Stimulated activated CD4-positive, alpha-beta T cell treated with anti-CD3 and anti-CD28 coated beads, Interleukin-12 subunit alpha, Interleukin-12 subunit beta, amount 100 ng/mL, for 4 hours (primary cell): Measurements from ENCODE around the gene GABARAPL1.
A peak's percentile ranks its signal among the peaks of the same experiment; 100 is the strongest.
"Not testable (repeated sequence)": the region's sequence is repeated elsewhere in the genome, so short reads cannot be mapped to it uniquely, and the experiment has no call there.

ENCODE experiments used
- DNase-seq: peaks from one replicate; pipeline ENCODE4 v3.0.0-alpha.2; 2020

The GABARAPL1 gene

DNA sequence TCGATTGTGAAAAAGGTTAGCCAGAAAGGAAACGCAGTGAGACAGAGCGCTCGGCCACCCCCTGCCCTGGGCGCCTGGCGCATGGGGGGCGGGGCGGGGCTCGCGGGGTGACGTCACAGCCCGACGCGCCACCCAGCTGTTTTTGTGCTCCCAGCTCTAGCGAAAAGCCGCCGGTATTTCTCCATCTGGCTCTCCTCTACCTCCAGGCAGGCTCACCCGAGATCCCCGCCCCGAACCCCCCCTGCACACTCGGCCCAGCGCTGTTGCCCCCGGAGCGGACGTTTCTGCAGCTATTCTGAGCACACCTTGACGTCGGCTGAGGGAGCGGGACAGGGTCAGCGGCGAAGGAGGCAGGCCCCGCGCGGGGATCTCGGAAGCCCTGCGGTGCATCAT is at the start of gene GABARAPL1:
GABARAPL1 (plus strand) TSS at position 139 of the 393 bp plus-strand sequence; CDS start at position 392, 253 bp downstream.
- peak; percentile 70 for DNase-seq

DNA sequence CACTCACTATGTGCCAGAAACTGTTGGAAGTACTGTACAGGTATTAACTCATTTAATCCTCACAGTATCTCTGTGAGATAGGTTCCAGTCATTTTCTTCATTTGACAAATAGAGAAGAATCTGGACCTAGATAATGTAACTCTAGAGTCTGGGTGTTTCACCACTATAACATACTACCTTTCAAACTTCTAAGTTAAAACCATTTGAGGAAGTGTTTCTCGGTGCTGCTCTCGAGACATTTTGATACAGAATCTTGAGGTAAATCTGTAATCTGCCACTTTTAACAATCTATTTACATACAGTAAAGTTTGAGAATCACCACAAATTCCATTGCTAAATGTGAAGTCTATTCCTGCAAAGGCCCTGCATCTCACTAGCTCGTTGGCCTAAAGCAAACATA is 49.6 kb upstream of the GABARAPL1 start:
- no peak for DNase-seq

DNA sequence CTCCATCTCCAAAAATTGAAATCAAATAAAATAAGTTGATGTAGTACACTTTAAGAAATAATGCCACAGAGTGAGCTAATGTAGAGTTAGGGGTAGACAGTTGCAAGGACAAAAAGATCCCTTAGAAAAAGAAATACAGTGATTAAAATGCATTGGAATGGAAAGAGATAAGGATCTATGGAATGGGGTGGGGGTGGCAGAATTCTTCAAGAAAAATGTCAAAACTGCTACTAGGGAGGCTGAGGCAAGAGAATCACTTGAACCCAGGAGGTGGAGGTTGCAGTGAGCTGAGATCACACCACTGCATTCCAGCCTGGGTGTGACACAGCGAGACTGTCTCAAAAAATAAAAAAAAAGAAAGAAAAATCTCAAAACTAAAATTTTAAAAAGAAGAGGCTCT is 47.3 kb upstream of the GABARAPL1 start:
- DNase-seq = no peak

DNA sequence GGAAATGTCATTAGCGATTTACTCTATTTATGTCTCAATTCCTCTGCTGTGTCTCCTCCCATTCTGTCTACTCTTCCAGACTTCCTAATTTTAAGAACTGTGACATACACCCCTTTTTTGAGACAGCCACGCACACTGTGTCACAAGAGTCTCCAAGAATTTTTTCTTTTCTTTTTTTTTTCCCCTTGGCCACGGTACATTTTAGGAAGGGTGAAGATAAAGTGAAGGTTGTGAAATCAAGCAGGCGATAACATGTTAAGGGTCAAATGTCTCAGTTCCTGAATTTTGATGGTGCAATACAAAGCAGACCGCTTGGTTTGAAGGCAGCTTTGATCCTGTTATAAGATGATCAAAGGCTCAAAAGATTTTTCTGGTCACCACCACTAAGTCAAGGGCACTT is 45.1 kb upstream of the GABARAPL1 start:
- no peak for DNase-seq

DNA sequence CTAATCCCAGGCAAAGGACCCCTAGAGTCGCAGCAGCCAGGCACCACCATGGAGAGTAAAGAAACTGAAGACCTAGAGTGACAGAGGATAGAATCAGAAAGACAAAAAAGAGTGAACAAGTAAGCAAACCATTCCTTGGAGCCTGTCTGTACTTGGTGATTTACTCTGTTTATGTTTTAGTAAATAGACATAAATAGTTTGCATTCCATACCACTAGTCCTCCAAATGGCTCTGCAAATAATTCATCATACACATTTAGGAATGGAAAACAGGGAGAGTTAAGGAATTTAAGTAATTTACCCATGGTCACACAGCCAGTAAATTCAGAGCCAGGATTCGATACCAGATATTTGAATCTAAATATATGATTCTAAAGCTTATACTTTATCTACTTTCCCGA is 43.6 kb upstream of the GABARAPL1 start:
- no peak for DNase-seq

DNA sequence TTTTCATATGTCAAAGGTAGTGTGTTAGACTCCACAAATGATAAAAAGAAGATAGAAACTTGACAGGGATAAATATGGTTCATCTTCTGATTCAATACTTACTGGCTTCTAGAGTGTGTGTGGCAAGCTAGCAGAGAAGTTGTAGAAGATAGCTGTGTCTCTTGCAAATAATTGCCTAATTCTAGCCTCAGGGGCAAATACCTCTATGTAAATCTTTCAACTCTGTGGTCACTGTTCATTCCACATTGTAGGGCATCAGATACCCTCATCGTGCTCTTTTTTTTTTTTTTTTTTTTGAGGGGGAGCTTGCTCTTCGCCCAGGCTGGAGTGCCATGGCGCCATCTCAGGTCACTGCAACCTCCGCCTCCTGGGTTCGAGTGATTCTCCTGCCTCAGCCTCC is 42.5 kb upstream of the GABARAPL1 start:
- DNase-seq = no peak

DNA sequence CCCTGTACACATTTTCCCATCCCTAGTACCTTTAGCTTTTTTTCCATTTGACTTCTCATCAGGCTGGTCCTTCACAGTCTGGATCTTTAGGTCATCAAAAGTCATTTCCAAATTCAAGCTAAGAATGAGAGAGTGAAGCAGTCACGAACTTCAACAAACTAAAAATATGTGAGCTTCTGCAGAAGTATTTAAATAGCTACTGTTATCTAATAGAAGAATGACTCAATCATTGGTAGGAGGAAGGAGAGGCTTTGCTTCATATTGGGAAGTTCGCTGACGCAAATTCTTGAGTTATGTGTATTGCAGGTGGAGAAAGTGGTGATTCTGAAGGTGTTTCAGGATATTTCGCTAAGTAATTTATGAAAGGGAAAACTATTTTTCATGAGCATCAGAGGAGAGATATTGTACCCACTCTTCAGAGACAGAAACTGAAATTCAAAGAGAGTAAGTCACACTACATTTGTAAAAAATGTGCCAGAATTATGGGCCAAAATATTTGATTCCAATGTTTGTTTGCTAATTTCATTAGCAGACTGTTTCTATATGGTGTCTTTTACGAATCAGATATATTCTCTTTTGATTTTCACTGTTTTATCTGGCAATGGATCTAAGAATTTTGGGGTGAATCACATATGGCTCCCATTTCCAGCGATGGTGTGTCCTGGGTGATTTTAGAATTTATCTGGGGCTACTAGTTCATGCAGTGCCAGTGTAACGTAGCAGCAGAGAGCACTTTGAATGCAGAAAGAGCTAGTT is 40.5 kb upstream of the GABARAPL1 start, which contains the start of gene OLR1:
OLR1 (minus strand) TSS at position 160 of the 756 bp plus-strand sequence; CDS start at position 105, 55 bp downstream.
- no peak for DNase-seq

DNA sequence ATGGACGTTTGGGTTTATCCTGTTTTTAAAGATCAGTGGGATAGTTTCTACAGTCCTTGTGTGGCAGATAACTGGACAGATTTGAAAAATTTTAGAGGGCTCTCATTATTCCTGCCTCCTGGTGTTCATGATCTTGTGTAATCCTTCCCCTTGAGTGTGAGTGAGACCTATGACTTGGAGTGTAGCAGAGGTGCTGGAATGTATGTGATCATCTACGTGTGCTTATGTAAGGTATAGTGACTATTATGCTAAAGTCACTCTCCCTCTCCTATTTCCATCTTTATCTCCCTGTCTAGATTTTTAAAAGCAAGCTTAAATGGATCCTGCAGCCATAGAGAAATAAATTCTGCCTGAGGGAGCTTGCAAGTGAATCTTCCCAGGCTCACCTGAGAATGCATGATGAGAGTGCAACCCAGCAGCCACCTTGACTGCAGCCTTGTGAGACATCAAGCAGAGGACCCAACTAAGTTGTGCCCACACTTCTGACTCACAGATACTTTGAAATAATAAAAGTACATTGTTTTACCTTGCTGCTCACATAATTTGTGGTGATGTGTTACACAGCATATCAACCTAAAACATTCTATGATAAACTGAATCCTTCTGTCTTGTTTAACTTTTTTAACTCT is 37.6 kb upstream of the GABARAPL1 start:
- no peak for DNase-seq

DNA sequence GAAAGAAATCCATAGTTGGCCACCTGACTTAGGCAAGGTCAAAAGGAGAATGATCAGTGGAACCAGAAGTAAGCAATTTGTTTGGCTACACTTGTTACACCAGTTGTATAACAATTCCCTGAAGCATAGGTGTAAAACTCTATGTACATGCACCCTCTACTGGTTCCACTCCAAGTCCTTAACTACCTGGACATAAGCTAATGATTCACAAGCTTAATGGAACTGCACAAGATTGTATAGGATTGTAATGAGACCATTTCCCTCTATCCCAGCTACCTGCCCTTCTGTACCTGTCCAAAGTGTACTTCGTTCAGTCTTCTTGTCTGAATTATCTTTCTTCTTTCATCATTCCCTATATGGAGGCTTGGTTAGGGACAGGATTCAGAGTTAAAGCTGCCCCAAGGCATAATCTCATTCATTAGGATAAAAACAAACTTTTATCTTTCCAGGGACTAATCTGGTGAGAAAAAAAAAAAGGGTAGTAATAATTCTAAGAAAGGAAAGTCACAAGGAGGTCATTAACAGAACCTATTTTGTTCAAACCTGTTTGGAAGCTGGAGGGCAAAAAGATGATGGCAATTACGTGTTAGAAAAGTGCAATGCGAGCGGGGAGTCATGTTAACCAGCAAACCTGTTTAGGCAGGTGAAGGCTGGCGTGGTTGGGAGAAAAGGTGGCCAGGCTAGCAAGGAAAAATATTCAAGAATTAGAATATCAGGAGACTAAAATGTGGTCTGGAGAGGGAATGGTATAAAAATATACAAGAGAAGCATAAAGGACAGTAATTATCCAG is 36.6 kb upstream of the GABARAPL1 start:
- no peak for DNase-seq

DNA sequence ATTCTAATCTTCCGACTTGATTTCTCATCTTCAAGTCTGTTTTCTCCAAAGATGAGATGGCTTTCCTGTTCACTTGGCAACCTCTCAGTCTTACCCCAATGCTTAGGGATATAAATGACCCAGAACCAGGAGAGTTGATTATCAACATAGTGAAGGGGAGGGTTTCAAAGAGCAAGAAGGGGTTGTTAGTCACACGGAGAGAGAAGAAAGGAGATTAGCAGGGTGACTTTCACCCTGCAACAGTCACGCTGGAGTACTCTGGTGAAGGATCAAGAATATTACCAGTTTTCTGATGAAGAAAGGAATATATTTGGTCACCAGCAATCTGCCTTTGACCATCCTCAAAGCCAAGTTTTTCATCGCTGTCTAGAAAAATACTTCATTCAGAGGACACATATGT is 33.9 kb upstream of the GABARAPL1 start, which contains the start of gene TMEM52B:
TMEM52B (plus strand) TSS at position 212 of the 400 bp plus-strand sequence. CDS start 543 bp downstream, outside the sequence.
- no peak for DNase-seq

DNA sequence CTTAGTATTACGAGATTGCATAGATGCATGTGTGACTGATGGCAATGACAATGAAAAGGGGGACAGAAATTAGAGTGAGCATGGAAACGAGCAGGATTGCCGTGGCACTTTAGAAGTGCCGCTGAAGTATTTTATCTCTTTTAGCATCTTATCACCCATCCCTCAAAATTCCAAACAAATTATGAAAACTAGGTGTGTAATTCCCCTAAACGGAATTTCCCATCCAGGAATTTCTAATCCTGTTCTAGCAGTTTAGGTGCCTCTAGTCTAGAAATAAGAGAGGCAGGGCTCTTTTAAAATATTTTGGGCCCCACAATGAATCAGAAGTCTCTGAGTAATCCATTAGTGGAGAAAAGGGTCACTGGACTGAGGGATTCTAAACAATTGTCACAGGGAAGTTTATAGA is 32.9 kb upstream of the GABARAPL1 start:
- no peak for DNase-seq

DNA sequence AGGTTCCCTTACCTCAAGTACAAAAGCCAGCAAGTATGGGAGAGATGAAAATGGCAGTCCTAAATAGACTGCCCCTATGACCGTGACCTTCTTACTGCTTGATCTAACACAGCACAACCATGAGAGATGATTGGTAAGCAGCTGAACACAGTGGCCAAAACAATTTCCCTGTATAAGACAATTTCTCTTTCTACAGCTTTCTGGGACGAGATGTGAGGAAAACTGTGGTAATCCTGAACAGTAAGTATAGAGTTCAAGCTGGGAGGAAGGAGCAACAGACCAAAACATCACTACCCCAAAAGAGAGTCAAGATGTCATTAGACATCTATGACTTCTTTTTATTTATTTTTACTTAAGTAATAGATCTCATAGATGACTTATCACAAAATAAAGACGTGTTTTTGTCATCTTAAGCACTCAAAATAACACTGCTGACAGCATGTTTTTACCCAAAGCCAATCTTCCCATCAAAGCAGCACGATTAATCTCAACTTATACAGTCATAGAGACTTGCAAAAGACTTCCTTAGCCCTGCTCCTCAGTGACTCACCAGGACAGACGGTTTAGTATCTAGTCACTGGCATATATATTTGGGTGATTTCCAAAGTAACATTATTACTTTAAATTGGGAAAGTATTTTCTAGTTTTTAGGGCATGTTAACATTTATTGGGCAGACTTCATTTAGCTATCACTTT is 30.2 kb upstream of the GABARAPL1 start:
- DNase-seq = no peak

DNA sequence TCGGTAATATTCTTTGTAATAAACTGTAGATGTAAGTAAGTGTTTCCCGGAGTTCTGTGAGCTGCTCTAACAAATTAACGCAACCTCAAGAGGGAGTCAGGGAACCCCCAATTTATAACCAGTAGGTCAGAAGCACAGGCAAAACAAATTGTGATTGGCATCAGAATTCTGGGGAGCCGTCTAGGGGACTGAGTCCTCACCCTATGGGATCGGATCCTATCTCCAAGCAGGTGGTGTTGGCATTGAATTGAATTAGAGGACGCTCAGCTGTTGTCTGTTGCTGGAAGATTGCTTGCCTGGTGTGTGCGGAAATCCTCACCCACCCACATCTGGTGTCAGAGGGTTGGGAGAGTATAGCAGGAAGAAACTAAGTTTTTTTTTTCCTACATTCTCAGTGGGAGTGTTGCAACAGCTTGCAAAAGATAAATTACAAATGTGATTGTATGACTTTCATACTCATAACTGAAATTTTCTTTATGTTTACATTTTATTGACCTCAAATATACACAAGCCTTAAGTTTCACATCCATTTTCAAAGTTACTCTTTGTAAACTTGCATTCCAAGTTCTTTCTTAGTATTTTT is 28.3 kb upstream of the GABARAPL1 start:
- no peak for DNase-seq

DNA sequence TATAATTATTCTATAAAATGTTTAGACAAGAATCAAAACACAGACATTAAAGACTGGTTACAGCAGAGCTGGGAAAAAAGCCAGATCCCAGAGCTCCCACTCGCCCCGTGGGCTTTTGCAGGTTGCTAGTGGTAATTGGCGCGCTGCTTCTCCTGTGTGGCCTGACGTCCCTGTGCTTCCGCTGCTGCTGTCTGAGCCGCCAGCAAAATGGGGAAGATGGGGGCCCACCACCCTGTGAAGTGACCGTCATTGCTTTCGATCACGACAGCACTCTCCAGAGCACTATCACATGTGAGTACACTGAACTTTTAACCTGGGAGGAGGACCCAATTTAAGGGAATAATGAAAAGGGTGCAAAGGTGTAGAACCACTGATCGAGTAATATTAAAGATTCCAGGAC is 26.4 kb upstream of the GABARAPL1 start:
- DNase-seq = no peak

DNA sequence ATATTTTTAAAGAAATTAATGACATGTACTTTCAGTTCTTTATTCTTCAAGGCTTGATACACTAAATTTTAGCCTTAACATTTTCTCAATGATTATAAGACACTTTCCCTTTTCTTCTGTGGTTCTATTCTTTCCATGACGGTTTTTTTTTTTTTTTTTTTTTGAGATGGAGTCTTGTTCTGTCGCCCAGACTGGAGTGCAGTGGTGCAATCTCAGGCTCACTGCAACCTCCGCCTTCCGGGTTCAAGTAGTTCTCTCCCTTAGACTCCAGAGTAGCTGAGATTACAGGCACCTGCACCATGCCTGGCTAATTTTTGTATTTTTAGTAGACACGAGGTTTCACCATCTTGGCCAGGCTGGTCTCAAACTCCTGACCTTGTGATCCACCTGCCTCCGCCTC is 25.7 kb upstream of the GABARAPL1 start:
- not testable (repeated sequence) for DNase-seq

DNA sequence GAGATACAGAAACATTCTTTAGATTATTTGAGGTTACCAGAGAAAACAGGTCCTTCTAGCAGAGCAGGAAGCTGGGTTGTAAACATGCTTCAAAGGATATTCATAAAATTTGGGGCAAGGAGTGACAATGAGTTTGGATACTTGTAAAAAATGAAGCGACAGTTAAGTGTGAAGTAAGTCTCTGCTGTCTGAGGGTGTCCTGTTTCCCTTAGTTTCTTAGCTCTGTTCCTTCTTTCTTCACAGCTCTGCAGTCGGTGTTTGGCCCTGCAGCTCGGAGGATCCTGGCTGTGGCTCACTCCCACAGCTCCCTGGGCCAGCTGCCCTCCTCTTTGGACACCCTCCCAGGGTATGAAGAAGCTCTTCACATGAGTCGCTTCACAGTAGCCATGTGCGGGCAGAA is 23.0 kb upstream of the GABARAPL1 start:
- DNase-seq = no peak

DNA sequence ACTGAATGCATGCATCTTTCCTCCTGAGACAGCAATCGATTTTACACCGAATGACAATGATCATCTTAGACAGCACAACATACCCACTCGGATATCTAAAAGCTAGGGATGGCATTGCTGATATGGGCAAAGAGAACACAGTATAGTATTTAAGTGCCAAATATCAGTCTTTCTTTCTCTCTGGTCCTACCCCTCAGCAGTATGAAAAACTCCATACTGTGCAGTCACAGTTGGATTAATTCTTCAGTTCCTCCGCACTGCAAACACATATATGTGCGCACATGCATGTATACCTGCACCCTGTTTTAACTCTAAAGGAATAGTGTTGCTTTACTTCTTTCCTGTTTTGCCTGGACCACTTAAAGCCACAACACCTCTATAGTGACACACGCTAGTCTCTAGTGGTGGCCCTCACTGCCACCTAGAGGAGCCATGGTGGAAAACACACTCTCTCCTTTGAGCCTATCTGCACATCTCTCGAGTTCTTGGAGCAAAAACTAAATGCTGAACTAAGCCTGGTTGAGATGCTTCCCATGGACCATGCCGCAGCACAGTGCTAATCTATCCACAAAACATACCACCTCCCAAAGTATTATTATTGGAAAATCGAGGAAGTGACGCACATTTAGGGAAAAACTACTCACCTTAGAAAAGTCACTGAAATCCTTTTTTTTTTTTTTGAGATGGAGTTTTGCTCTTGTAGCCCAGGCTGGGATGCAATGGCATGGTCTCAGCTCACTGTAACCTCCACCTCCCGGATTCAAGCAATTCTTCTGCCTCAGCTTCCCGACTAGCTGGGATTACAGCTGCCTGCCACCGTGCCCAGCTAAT is 21.9 kb upstream of the GABARAPL1 start:
- DNase-seq = peak; percentile 32

DNA sequence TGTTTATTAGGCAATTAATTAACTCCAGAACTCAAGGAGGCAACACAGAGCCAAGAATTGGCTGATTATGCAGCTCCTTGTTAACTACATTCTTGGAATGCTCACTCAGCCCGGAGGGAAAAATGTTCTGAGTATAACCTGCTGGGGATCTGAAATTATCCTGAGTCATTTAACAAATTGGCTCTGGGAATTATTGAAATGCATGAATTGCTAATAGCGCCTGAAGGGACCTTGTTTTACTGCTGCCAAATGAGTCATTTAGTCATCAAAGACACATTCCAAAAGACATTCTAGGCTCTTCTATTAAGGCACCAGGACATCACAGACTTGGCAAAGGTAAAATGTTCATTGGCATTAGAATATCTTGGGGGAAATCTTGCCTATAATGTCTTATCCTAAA is 20.8 kb upstream of the GABARAPL1 start:
- no peak for DNase-seq

DNA sequence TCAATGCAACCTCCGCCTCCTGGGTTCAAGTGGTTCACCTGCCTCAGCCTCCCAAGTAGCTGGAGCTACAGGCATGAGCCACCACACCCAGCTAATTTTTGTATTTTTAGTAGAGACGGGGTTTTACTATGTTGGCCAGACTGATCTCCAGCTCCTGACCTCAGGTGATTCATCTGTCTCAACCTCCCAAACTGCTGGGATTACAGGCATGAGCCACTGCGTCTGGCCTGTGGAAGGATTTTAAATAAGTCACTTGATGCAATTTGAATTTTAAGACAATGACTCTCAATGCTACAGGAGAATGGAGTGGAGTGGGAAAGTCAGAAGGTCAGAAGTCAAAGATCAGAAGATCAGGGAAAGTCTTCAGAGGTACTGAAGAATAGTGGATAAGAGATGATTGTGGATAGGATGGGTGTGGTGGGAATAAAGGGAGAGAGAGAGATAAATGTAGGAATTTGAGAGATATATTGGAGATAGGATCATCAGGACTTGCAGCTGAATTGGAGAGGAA is 18.5 kb upstream of the GABARAPL1 start:
- no peak for DNase-seq

DNA sequence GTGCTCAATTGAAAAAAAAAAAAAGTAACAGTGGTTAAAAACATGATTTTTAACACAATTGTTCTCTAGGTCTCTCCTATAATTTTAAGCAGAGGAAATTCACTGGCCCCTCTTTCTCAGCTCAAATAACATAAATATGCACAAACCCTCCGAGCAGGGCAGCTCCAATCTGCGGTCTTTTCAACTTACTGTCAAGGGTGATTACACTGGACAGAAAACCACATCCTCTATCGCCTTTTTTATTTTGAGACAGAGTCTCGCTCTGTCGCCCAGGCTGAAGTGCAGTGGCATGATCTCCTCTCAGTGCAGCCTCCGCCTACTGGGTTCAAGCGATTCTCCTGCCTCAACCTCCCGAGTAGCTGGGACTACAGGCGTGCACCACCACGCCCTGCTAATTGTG is 16.5 kb upstream of the GABARAPL1 start:
- DNase-seq = no peak

DNA sequence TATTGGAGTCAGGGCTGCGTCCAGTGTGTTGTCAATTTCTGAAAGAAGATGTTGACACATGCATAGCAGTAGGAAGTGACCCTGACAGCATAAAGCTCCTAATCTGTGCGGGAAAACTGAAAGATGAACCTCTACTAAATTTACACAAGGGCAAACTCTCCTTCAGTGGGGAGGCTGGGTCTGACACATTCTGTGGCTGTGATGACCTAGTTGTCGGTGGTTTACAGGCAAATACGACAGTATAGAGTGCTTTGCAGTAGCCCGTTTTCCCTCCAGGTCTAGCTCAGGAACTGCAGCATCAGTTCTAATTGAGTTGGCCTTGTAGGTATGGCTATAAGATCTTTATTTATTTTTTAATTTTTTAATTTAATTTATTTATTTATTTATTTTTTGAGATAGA is 14.8 kb upstream of the GABARAPL1 start:
- no peak for DNase-seq
